Measurements from ENCODE around the gene UNC119.

UNC119 gene

DNA sequence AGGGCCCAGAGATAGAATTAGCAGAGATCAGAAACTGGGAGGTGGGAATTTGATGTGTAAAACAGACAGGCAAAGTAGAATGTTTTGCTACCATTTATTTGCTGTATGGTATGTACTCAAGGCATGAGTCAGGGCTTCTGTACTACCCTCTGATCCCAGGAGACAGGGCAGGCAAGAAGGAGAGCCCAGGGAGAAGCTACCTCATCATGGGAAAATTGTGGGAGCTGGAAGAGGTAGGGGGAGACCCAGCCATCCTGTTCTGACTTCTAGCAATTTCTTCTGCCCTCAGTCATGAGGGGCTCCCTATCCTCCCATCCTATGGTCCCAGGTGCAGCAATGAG is 20.6 kb upstream of the UNC119 start:
- no peak for DNase-seq (ENCODE audit: low read depth)

GRCh38 chr17:28572259-28573039 is 20.0 kb upstream of the UNC119 start:
- DNase-seq (ENCODE audit: low read depth): no peak

DNA sequence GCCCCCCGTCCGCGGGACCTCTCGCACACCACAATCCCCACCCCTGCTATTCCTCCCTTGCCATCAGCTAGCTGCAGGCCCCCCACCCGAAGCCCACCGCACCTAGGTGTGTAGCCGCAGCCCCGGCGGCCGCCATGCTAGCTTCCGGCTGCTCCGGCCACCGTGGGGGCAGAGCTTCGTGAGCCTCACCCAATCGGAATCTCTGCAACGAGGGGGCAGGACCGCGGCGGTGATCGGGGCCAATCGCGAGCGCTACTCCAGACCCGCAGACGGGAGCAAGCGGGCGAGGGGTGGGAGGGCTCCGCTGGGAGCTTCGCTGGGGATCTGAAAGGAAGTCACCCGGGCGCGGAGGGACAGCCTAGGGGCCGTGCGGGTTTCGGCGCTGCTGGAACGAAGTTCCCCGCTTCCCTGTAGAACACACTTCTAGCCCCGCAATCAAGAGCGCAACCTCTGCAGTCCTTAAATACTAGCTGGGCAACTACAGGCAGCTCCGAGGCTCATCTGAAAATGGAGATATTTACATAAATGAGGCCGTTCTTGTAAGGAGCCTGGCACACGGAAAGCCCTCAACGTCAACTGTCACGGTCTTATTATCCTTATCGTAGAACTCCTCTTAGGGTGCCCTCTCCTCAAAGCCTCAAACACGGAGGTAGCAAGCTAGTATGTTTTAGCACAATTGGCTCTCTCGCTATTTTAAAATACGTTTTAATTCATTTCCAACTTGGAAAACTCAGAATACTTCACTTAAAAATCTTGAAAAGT is 19.1 kb upstream of the UNC119 start, which contains the start of gene PIGS:
PIGS (minus strand) TSS at position 164 of the 762 bp plus-strand sequence; CDS start at position 136, 28 bp downstream.
- peak; percentile 91 for DNase-seq (ENCODE audit: low read depth)

GRCh38 chr17:28570716-28571360 is 18.4 kb upstream of the UNC119 start:
- DNase-seq (ENCODE audit: low read depth): peak; percentile 48

- no peak for DNase-seq (ENCODE audit: low read depth)
These were observed 17.0 kb upstream of the UNC119 start for GRCh38 chr17:28569446-28569845.

- DNase-seq (ENCODE audit: low read depth): no peak
These were observed 15.2 kb upstream of the UNC119 start for GRCh38 chr17:28567604-28568003.

- DNase-seq (ENCODE audit: low read depth): no peak
These were observed 11.1 kb upstream of the UNC119 start for GRCh38 chr17:28563475-28563874.

GRCh38 chr17:28555022-28555421 is 2.6 kb upstream of the UNC119 start:
- DNase-seq (ENCODE audit: low read depth): no peak

DNA sequence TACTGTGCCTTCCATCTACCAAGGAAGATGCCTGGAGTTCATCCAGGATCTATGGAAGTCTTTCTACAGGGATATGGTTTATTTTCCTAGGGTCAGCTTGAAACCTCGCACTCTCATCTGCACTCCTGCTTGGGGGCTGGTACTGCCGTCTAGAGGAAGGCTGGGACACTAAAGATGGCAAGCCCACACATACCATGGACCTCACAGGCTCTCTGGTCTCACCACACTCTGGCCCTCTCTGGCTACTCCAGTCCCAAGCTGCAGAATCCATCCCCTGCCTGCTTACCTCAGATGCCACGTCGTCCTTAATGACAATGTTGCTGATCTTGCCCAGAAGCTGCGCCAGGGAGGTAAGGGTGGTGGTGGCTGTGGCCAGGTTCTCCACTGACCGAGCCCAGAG is 2.1 kb upstream of the UNC119 start:
- DNase-seq (ENCODE audit: low read depth): no peak

- DNase-seq (ENCODE audit: low read depth): no peak
These were observed 629 bp upstream of the UNC119 start for GRCh38 chr17:28553000-28553505.

GRCh38 chr17:28551421-28552175 is 826 bp downstream of the UNC119 start:
- no peak for DNase-seq (ENCODE audit: low read depth)

DNA sequence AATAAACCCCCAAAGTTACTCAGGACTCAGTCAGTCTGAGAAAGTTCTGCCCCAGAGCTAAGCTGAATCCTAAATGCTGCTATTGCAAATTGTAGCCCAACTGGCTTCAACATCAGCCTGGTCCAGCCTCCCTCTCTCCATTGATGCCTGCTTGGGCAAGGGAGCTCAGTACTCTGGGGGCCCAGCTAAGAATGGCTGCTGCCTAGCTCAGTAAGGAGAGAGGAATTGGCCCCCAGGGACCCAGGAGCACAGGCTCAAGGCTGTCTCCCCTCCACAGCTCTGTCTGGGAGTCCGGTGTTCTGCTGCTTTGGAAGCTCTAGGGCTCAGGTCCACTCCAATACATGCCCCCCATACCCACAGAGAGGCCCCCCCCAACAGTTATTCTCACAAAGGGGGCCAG is 1.6 kb downstream of the UNC119 start:
- no peak for DNase-seq (ENCODE audit: low read depth)

GRCh38 chr17:28549236-28550132 is 2.9 kb downstream of the UNC119 start:
- DNase-seq (ENCODE audit: low read depth): peak; percentile 30

DNA sequence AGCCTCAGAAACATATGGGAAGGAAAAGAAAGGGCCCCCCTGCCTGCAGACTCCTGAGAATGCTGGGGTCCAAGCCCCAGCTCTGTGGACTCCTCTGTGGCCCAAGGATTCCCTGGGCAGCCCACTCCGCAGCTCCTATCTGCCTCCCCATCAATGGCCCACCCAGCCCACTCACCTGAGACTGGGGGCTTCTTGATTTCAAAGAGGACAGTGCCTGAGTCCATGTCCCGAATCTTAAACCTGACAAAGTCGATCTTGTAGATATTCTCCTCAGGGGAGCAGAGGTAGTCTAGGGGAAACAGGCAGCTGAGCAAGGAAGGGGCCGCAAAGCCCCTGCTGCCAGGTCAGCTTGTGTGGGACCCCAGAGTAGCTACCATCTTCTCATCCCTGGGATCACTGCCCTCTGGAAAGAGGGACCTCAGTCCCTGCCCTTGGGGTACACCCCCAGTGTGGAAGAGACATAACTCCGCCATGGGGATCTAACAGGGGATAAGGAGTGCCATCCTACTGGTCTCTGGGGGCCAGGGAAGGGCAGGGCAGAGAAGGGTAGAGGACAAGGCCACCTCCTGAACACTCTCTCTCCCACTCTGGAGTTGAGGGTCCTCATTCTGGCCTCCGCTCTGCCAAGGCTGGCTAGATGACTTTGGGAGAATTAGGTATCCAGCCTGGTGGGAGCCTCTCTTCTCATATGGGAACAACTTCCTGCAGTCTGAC is 3.9 kb downstream of the UNC119 start:
- DNase-seq (ENCODE audit: low read depth): no peak

DNA sequence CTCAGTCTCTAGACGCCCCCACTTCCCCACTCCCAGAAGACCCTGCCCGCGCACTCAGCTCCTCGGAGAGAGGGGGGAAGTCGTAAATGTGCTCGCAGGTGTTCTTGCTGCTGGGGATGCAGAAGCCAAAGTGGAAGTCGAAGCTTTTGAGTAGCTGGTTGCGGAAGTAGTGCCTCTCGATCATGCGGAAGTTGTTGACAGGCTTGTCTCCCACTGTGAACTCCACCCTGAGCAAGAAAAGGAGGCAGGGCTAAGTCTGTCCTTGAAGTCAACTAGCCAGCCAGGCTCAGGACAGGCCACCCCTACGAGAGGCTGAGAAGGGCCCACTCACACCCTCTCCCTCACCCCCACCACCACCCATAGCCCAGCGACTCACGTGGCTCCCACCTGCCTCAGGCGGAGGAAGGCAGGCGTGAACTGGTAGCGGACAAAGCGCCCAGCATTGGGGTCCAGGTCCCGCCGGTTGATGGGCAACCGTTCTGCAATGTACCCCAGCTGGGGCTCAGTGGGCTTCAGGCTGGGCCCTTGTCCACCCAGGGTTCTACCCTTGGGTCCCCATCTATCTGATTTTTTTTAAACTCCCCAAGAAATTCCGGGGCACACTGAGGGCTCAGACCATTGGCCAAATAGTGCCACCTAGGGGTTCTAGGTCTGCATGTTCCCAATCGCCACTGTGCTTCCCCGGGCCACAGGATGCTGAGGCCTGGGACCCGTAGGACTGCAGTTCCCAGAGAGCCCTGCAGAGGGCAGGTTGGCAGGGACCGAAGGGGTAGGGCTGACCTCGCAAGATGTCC is 4.6 kb downstream of the UNC119 start:
- DNase-seq (ENCODE audit: low read depth): peak; percentile 51

GRCh38 chr17:28547096-28547622 is 5.3 kb downstream of the UNC119 start:
- DNase-seq (ENCODE audit: low read depth): no peak

DNA sequence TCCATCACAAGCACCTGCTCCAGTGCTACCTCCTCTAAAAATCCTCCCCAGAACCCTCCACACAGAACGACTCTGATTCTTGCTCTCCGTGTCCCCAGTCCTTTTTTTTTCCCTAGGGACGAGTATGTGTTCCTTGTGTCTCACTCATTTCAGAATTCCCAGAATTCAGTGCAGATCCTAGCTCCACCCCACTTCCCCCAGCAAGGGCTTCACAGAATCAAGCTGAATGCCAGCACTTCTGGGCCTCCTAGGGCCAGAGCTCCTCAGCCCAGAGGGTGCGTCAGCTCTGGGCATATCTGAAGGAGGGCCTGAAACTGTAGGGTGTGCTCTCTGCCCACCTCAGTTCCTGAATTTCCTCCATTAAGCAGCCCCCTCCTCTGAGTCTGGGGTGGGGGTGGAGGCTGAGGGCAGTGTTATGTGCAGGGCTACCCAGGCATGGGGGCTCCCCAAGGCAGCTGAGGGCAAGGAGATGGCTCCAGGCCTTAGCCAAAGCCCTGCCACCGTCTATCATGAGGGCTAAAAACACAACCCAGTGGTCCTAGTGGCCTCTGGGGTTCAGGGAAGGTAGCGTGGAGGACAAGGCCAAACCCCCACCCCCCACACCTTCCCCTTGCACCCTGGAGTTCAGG is 6.5 kb downstream of the UNC119 start:
- DNase-seq (ENCODE audit: low read depth): no peak

DNA sequence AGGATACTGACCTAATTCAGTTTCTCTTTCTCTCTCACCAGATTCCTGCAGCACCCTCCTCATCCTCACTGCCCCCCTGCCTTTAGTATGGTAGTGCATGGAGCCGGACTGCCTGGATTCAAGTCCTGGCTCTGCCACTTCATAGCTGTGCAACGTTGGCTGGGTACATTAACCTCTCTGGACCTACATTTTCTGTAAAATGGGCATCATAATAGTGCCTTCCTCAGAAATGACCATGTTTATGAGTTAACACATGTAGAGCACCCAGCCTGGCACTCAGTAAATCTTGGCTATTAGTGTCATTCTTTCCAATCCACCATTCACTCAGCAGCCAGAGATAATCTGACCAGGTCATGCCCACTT is 7.3 kb downstream of the UNC119 start:
- DNase-seq (ENCODE audit: low read depth): no peak
